ENCODE data around the gene CELA2B. TPM values are rescaled to one million over a fixed set of nuclear protein-coding genes. Genes with fewer than 3 reads are reported as not detected.

CELA2B gene
- total and polyA plus RNA-seq, 11 donors = not detected

GRCh38 chr1:15523104-15524020 lies 47.5 kb downstream of the CELA2B start:
- H3K27me3 ChIP-seq = no peaks in the 10 kb centered on the region
- no peak for ATAC-seq
- 41 to 52% (median 43%) methylated on average over 15 to 18 of the region's 18 CpGs for WGBS, 4 donors
- peak overlapping the region; percentile 87 to 99 (median 96) for H3K27ac ChIP-seq
- no peaks in the 10 kb centered on the region for H3K36me3 ChIP-seq
- peaks cover 8 to 43% (median 29%) of the 10 kb centered on the region in 12 donors for H3K4me1 ChIP-seq
- TF ChIP-seq POLR2A (IDR thresholded peaks at IDR 0.05) (no peak), CTCF (IDR thresholded peaks at IDR 0.05) (no peak)
- intact Hi-C loops (cut with DNase I) = loop anchor here in 2 of 10 donors (5.0 to 10.0 kb wide), 2 partner anchors 196 to 199 kb away; no protein-coding TSS in a partner anchor
- H3K9me3 ChIP-seq = no peaks in the 10 kb centered on the region
- no peak for DNase-seq
- peak overlapping the region; percentile 45 to 95 (median 73) for H3K4me3 ChIP-seq

GRCh38 chr1:15524021-15524282 lies 48.0 kb downstream of the CELA2B start, which contains the start of gene CASP9:
CASP9 (minus strand) TSS chr1:15524215; CDS start chr1:15524200, 15 bp downstream.
- DNase-seq = no peak
- Histone ChIP-seq H3K4me1 (peaks cover 8 to 47% (median 30%) of the 10 kb centered on the region in 12 donors), H3K9me3 (no peaks in the 10 kb centered on the region), H3K27me3 (no peaks in the 10 kb centered on the region), H3K27ac (peak within 1 kb of the TSS; percentile 95 to 99 (median 97)), H3K36me3 (peaks cover 0 to 4% (median 0%) of the 10 kb centered on the region in 9 donors), H3K4me3 (peak within 1 kb of the TSS; percentile 45 to 95 (median 75))
- ATAC-seq = no peak
- TF ChIP-seq POLR2A (IDR thresholded peaks at IDR 0.05) (peak in 1 of 2 donors; percentile 29), CTCF (IDR thresholded peaks at IDR 0.05) (peak in 1 of 12 donors; percentile 9)
- intact Hi-C loops (cut with DNase I) = loop anchor here in 2 of 10 donors (5.0 to 10.0 kb wide), 2 partner anchors 197 to 199 kb away; no protein-coding TSS in a partner anchor
- 0 to 1% (median 0%) methylated on average over 6 to 27 of the region's 27 CpGs for WGBS, 4 donors

- Histone ChIP-seq H3K27ac (peak overlapping the region; percentile 95 to 99 (median 97)), H3K36me3 (peaks cover 0 to 8% (median 0%) of the 10 kb centered on the region in 9 donors), H3K27me3 (no peaks in the 10 kb centered on the region), H3K4me1 (peaks cover 8 to 47% (median 30%) of the 10 kb centered on the region in 12 donors), H3K9me3 (no peaks in the 10 kb centered on the region), H3K4me3 (peak overlapping the region; percentile 45 to 95 (median 75))
- TF ChIP-seq POLR2A (IDR thresholded peaks at IDR 0.05) (no peak), CTCF (IDR thresholded peaks at IDR 0.05) (no peak)
- peak; percentile 100 for DNase-seq
- WGBS, 4 donors = 0 to 2% (median 1%) methylated on average over 3 to 87 of the region's 88 CpGs
- ATAC-seq = peak; percentile 75 to 80 (median 79)
- intact Hi-C loops (cut with DNase I) = loop anchor here in 4 of 10 donors (5.0 to 10.0 kb wide), 5 partner anchors 78 to 843 kb away; partner anchors contain the start of genes DDI2 (in 2 of the 4) and SZRD1 (in 1 of the 4)
Observed at GRCh38 chr1:15524283-15525049, 48.6 kb downstream of the CELA2B start.

All from heart left ventricle (tissue), 16 donors.